Amygdala (tissue), 56 donors: ENCODE measurements around the gene SLC39A9.
"Not testable (repeated sequence)": the region's sequence is repeated elsewhere in the genome, so short reads cannot be mapped to it uniquely, and the experiment has no call there.

Experiments
- DNase-seq, 56 donors: peaks; one replicate each; lab custom pipeline; 2025; lab: John Stamatoyannopoulos, UW

The SLC39A9 gene

GRCh38 chr14:69416087-69416486 is 17.6 kb downstream of the SLC39A9 start:
- DNase-seq: not testable (repeated sequence)

GRCh38 chr14:69423279-69423678 is 24.8 kb downstream of the SLC39A9 start:
- no peak for DNase-seq

- DNase-seq: no peak
Measured at GRCh38 chr14:69424149-69424923, 25.8 kb downstream of the SLC39A9 start.

GRCh38 chr14:69427596-69427995 is 29.1 kb downstream of the SLC39A9 start:
- DNase-seq: no peak

GRCh38 chr14:69428289-69428998 is 30.0 kb downstream of the SLC39A9 start:
- no peak for DNase-seq

- DNase-seq: no peak
Measured at GRCh38 chr14:69429643-69430042, 31.2 kb downstream of the SLC39A9 start.

GRCh38 chr14:69430306-69430939 is 31.9 kb downstream of the SLC39A9 start:
- DNase-seq: no peak

- DNase-seq: no peak
Measured at GRCh38 chr14:69432364-69432763, 33.9 kb downstream of the SLC39A9 start.

GRCh38 chr14:69439521-69440270 is 41.2 kb downstream of the SLC39A9 start:
- DNase-seq: no peak

GRCh38 chr14:69441948-69442347 is 43.5 kb downstream of the SLC39A9 start:
- DNase-seq: no peak

GRCh38 chr14:69443296-69443805 is 44.9 kb downstream of the SLC39A9 start:
- no peak for DNase-seq

- DNase-seq: no peak
Measured at GRCh38 chr14:69449216-69449615, 50.7 kb downstream of the SLC39A9 start.

GRCh38 chr14:69451941-69452340 is 53.4 kb downstream of the SLC39A9 start:
- DNase-seq: no peak

- DNase-seq: no peak
Measured at GRCh38 chr14:69458350-69458749, 59.9 kb downstream of the SLC39A9 start.

GRCh38 chr14:69459122-69459521 is 60.6 kb downstream of the SLC39A9 start:
- DNase-seq: no peak

GRCh38 chr14:69460093-69460701 is 61.7 kb downstream of the SLC39A9 start:
- DNase-seq: peak in 32 of 56 donors; percentile 2 to 73 (median 18)

- DNase-seq: no peak
Measured at GRCh38 chr14:69464379-69464778, 65.9 kb downstream of the SLC39A9 start.

GRCh38 chr14:69464829-69465228 is 66.3 kb downstream of the SLC39A9 start:
- no peak for DNase-seq

- DNase-seq: no peak
Measured at GRCh38 chr14:69468949-69469348, 70.5 kb downstream of the SLC39A9 start.

- DNase-seq: no peak
Measured at GRCh38 chr14:69471436-69471835, 72.9 kb downstream of the SLC39A9 start.
